Measurements from ENCODE around the gene ACTL6B. TPM values are rescaled to one million over a fixed set of nuclear protein-coding genes. Genes with fewer than 3 reads are reported as not detected.
A peak's percentile ranks its signal among the peaks of the same experiment; 100 is the strongest.

The ACTL6B gene
- total RNA-seq, 2 donors from 2014 or later = 0.42 TPM; not detected in 1

DNA sequence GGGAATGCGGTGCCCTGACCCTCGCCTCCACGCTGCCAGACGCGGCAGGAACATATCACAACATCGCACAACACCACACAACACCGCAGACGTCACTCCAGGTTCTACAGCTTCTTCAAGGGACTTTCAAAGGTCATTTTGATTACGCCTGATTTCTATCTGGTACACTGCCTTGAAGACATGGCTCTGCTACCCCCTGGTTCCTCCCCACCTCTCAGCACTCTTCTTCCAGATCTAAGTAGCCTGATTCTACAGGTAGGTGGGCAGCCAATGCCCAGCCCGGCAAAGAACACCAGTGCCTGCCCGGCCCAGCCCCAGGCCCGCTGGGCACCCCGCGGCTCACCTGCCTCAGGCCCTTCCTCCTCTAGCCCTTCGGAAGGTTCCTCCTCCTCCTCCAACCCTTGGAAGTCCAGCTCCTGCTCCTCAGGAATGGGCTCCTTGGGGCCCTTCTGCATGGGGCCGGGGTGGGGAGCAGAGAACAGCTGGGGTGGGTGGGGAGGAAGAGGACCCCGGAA, 29.4 kb upstream of the ACTL6B start:
- intact Hi-C loops (cut with DNase I, micrococcal nuclease) = loop anchor here in 1 of 2 donors (10.0 kb wide), 1 partner anchor 101 kb away; the partner anchor contains the start of genes FBXO24 and LRCH4
- no peak for ATAC-seq
- DNase-seq = no peak

DNA sequence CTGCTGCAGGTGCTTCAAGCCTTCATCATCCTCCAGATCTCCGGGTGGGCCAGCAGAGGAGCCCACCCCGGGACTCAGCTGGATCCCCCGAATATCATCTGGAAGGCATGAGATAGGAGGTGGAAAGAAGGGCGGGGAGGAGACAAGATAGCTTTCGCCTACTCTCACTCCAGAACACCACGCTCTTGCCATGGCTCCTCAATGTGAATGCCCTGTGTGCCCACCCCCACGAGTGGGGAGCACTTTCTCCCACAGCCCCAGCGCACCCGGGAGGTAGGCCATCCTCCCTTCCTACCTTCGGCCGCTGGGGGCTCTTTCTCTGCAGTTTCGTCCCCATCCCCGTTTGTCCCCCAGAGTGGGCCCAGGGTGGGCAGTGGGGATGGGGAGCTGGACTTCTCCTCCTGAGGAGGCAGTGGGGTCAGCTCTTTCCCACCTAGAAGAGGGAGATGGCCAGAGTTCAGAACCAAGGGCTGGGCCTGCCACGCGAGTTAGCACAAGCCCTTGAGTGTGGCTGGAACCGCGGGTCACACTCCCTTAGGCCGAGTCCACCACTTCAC, 28.9 kb upstream of the ACTL6B start:
- ATAC-seq (no peak), DNase-seq (no peak)
- intact Hi-C loops (cut with DNase I, micrococcal nuclease) = loop anchor here in 1 of 2 donors (10.0 kb wide), 1 partner anchor 100 kb away; the partner anchor contains the start of genes FBXO24 and LRCH4

DNA sequence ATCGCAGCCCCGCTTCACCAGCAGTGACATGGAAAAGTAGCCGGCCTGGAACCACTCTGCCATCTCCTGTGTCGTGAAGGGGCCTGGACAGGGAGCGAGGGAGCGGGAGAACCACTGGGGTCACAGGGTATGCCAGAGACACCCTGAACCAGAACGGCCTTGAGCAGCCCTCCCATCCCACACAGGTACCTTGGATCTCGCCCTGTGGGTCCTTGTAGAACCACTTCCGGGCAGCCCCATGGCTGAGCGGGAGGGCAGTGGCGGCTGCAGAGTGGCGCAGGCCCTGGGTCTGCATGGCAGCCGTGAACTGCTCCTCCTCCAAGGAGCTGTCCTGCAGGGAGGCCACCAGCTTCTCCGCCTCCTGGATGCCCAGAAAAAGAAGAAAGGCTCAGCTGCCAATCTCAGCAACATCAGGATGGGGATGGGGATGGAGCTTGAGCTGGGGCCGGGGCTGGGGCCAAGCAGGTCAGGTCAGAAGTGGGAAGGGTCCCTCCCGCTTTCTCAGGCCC, 28.3 kb upstream of the ACTL6B start:
- intact Hi-C loops (cut with DNase I, micrococcal nuclease) = loop anchor here in 1 of 2 donors (10.0 kb wide), 1 partner anchor 100 kb away; the partner anchor contains the start of genes FBXO24 and LRCH4
- ATAC-seq (no peak), DNase-seq (no peak)

DNA sequence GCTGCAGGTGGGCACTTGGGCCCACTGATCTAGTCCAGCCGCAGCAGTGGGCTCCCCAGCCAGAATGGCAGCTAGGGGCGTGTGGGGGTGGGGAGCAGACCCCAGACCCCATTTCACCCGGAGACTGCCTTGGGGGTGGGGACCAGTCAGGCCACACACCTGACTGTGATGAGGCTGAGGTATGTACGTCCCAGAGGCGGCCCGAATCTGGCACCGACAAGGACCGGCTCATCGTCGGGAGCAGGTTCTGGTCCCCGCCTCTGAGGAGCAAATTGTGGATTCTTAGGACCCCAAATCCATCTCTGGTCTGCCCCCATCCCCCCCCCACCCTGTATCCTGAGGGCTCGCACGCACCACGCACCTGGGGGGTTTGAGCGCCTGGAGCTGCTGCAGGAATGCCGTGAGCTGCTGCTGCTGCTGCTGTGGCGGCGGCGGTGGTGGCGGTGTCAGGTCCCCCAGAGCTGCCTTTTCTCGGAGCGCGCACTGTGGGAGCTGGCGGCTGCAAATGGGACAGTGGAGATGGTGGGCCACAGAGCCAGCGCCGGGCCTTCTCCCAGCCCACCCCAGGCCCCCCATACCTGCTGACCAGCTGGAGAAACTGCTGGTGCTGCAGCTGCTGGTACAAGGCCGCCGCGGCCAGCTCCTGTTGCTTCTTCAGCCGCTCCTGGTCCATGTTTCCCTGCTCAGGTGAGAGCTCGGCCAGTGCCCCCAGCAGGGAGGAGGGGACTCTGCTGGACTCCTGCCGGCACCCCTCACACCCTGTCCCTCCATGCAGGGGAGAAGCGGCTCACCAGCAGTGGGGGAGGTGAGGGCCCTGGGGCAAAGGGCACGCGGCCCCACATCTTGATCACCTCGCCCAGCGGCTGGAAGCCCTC, 27.6 kb upstream of the ACTL6B start:
- ATAC-seq (no peak), DNase-seq (no peak)
- intact Hi-C loops (cut with DNase I, micrococcal nuclease) = loop anchor here in 1 of 2 donors (10.0 kb wide), 1 partner anchor 99 kb away; the partner anchor contains the start of genes FBXO24 and LRCH4

DNA sequence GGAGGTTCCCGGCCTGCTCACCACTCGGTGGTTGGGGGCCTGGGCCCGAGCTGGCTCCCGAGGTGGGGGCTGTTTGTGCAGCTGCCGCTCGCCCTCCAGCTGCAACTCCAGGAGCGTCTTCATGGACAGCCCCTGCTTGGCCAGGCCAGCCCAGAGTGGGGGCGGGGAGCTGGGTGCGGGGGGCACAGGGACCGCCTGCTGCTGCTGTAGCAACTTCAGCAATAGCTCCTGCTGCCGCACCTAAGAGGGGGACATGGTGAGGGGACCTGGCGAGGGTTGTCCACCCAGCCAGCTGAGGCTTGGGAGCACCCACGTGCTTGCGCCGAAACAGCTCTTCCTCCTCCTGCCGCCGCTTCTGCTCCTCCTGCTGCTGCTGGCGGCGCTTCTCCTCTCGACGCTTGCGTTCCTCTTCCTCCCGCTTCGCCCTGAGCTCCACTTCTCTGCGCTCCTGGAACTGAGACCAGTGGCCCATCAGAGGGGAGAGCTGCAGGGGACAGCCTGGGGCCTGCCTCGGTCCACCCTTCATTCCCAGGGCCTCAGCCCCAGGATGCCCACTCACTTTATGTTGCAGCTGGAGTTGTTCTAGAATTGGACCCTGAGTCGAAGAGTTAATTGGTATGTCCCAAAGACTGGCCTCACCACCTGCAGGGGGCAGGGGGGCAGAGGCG, 26.9 kb upstream of the ACTL6B start:
- intact Hi-C loops (cut with DNase I, micrococcal nuclease) = loop anchor here in 1 of 2 donors (10.0 kb wide), 1 partner anchor 98 kb away; the partner anchor contains the start of genes FBXO24 and LRCH4
- ATAC-seq (no peak), DNase-seq (no peak)

DNA sequence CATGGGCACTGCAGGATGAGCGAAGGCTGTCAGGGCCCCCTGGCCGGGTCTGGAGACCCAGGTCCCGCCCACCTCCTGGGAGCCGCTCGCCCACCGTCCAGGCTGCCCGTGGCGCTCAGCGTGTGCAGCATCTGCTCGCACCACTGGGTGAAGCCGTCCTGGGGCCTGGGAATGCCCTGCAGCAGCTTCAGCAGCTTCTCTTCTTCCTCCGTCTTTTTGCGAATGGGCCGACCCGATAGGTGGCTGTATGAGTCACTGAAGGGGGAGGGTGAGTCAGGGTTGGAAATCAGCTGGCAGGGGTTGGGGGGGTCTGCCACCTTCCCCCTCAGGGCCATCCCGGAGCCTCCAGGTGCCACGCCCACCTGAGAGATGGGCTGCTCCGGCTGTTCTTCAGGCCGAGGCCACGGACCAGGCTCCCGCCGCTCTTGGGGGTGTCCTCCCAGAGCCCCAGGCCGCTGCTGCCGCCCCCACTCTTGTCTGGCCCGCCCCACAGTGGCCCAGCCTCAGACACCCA, 26.0 kb upstream of the ACTL6B start:
- no peak for ATAC-seq
- DNase-seq = no peak
- intact Hi-C loops (cut with DNase I, micrococcal nuclease) = loop anchor here in 1 of 2 donors (10.0 kb wide), 1 partner anchor 97 kb away; the partner anchor contains the start of genes FBXO24 and LRCH4

DNA sequence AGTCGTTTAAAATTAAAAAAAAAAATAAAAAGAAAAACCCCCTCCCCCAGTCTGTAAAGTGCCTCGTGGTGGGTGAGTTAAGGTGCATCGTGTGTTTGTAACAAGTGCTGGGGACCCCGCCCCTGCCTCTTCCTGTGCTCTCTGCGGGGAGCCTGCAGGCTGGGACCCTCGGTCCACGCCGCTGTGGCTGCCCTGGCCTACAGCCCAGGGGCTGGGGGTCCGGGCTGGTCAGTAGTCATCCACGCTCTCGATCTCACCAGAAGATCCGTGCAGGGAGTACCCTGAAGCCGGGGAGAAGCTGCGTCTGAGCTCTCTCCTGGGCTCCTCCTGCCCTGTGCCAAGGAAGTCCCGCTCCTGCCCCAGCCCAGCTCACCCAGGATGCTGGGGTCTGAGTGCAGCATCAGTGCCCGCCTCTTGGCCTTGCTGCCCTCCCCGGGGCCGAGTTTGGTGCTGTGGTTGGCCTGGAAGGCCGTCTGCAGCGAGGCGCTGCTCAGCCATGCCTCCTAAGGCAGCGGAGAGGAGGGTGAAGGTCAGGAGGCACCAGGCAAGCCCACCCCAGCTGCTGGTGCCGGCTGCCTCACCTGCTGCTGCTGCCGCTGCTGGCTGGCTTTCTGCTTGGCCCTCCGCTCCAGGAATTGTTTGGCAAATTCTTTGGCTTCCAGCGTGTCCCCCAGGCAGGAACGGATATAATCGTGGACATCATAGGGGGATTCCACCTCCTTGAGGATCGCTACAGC, 25.4 kb upstream of the ACTL6B start:
- no peak for ATAC-seq
- DNase-seq = no peak
- intact Hi-C loops (cut with DNase I, micrococcal nuclease) = loop anchor here in 1 of 2 donors (10.0 kb wide), 1 partner anchor 97 kb away; the partner anchor contains the start of genes FBXO24 and LRCH4

DNA sequence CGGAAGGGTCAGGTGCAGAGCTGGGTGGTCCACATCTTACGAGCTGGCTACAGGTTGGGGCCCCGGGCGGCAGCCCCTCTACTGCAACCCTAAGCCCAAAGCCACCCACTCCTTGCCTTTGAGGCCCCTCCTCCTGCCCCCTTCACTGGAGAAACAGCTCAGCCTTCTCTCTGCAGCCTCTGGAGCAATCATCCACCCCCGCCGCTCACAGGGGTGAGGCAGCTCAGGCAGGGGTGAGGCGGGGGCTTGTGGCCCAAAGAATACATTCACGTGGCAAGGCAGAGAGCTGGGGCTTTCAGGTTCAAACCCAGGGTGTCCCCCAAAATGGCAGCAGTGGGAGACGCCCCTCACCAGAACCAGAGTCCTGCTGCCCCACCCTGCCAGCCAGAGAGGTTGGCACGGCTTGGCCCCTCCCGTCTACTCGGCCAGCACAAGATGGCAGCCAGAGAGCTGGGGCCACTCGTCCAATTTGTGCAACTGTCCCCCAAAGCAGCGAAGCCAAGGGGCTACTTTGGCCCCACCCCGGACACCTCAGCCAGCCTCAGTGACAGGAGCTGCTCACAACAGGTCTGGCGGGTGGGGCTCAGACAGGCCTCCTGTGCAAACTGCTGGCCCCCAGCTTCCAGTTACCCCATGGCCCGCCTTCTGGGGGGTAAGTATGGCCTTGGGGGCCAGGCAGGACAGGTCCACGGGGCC, 24.5 kb upstream of the ACTL6B start:
- ATAC-seq = peak; percentile 9
- intact Hi-C loops (cut with DNase I, micrococcal nuclease) = loop anchor here in 1 of 2 donors (10.0 kb wide), 1 partner anchor 96 kb away; the partner anchor contains the start of genes FBXO24 and LRCH4
- peak in 1 of 2 donors; percentile 15 for DNase-seq

DNA sequence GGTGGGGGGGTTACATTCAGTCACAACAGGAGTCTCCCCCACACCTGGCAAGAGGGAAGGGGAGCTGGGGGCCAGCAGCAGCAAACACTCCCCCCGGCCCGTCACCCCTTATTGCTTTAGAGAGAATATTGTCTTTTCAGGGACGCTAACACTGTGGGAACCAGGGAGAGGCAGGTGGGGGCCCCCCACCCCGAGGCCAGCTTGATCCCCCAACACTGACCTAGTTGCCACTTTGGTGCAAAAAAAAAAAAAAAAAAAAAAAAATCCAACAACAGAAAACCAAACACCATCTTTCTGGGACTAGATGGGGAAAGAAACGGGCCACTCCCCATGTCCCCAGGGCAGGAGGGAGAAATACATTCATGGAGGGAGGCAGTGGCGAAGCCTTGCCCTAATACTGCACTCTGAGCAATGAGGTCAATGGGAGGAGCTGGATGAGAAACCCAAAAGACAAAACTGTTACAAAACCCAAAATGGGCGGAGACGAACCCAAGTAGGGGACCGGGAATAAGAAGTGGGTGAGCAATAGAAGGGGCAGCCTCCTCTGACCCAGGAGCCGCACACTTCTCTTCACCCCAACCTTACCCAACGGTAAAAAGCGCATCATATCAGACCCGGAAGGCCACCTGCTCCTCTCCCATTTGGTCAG, 23.8 kb upstream of the ACTL6B start:
- DNase-seq (no peak), ATAC-seq (no peak)
- intact Hi-C loops (cut with DNase I, micrococcal nuclease) = loop anchor here in 1 of 2 donors (10.0 kb wide), 1 partner anchor 95 kb away; the partner anchor contains the start of genes FBXO24 and LRCH4

DNA sequence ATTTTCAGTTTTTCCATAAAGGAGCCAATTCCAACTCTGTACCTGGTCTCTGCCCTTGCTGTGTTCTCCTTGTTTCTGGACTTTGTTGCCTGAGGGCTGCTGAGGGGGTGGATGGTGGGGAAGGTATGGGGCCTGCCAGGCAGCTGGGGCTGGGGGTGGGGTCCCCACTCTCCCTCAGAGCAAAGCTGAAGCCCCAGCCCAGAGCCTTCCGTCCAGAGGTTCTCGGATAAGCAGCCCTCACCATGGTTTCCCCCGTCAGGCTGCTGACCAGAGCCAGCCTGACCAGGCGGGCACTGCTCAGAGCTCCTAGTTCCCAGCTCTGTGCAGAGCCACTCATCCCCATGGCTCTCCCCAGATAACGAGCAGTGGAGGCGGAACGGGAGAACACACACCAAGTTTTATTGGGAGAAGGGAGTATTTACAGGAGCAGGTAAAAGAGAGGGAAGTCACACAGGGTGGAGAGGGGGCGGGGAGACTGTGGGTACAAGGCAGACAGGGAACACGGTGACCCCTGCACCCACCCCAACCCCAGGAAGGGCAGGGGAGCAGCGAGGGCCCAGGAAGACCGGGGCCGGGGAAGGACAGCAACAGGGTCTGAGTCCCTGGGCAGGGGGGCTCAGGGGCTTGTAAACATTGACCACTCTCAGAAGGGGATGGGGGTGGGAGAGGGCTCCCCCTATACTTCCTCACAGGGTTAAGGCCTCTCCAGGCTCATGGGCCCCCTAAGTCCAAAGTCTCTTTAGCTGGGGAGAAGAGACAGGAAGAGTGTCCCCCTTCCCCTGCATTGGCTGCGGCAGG, 23.1 kb upstream of the ACTL6B start:
- ATAC-seq = peak; percentile 11
- peak in 1 of 2 donors; percentile 21 for DNase-seq
- intact Hi-C loops (cut with DNase I, micrococcal nuclease) = no loop called here

DNA sequence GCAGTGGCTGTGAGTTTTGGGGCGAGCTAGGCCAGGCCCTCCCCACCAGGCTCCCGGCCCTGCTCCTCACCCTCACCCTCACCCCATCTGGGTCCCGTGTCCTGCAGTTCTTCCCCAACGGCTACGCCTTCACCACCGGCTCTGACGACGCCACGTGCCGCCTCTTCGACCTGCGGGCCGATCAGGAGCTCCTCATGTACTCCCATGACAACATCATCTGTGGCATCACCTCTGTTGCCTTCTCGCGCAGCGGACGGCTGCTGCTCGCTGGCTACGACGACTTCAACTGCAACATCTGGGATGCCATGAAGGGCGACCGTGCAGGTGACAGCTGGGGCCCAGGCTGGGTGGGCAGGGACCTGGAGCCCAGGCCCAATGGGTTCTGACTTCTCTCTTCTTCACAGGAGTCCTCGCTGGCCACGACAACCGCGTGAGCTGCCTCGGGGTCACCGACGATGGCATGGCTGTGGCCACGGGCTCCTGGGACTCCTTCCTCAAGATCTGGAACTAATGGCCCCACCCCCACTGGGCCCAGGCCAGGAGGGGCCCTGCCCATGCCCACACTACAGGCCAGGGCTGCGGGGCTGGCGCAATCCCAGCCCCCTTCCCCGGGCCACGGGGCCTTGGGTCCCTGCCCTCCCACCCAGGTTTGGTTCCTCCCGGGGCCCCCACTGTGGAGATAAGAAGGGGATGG, 22.2 kb upstream of the ACTL6B start:
- ATAC-seq (no peak), DNase-seq (no peak)
- intact Hi-C loops (cut with DNase I, micrococcal nuclease) = no loop called here

DNA sequence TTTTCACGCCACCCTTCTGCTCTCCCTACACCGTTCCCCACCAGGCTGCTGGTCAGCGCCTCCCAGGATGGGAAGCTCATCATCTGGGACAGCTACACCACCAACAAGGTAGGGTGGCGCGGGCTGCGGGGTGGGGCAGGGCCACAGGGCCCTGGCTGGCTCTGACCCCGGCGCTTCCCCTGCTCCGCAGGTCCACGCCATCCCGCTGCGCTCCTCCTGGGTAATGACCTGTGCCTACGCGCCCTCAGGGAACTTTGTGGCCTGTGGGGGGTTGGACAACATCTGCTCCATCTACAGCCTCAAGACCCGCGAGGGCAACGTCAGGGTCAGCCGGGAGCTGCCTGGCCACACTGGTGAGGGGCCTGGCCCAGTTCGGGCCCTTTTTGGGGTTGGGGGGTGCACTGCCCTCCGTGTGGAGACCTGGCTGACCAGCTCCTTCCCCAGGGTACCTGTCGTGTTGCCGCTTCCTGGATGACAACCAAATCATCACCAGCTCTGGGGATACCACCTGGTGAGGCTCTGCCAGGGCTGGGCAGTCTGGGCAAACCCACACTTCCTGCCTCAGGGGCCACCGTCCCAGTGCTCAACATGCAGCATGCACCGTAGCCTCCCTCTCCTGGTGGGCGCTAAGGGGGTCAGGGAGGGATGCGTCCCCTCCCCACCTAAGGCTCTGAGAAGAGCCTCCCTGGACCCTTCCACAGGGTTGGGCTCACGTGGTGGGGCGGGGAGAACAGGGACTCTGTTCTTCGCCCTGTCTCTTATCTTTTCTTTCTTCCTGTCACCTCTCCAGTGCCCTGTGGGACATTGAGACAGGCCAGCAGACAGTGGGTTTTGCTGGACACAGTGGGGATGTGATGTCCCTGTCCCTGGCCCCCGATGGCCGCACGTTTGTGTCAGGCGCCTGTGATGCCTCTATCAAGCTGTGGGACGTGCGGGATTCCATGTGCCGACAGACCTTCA, 21.3 kb upstream of the ACTL6B start:
- ATAC-seq (no peak), DNase-seq (no peak)
- intact Hi-C loops (cut with DNase I, micrococcal nuclease) = no loop called here

DNA sequence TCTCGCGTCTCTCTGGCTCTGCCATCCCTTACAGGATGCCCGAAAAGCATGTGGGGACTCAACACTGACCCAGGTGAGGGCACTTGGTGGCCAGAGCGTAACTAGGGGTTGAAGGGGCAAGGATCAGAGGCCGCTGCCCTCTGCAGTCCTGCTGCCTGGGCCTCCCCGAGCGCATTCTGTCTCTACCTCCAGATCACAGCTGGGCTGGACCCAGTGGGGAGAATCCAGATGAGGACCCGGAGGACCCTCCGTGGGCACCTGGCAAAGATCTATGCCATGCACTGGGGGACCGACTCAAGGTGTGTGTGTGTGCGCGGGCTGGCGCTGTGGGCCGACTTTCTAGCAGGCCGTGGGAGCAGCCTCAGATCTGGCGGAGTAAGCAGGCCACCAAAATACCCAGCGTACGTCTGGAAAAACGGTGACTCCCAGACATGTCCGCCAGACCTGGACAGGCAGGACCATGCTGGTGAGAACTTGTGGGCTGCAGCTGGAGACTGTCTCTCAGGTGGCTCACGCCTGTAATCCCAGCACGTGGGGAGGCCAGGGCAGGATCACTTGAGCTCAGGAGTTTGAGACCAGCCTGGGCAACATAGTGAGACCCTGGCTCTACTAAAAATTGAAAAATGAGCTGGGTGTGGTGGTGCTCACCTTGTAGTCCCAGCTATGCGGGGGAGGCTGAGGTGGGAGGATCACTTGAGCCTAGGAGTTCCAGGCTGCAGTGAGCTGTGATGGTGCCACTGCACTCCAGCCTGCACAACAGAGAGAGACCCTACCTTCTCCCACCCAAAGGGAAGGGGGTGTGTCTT, 20.5 kb upstream of the ACTL6B start:
- intact Hi-C loops (cut with DNase I, micrococcal nuclease) = no loop called here
- DNase-seq = peak in 1 of 2 donors; percentile 19
- no peak for ATAC-seq

Data from left colon (tissue), 2 donors.